Large intestine (tissue), 3 donors: ENCODE data around the gene GALNT5. TPM values are rescaled to one million over a fixed set of nuclear protein-coding genes. Genes with fewer than 3 reads are reported as not detected.

Experiments
- DNase-seq, 2 donors: peaks; one replicate each; pipeline versions ENCODE4 v3.0.0 to v3.0.0-alpha.2; 2013
- H3K27ac ChIP-seq: one replicate; pipeline ENCODE4 v1.5.1; 2013; ENCODE audit warnings: low read length
- H3K27me3 ChIP-seq: 2 replicates; pipeline ENCODE4 v1.6.1; 2013; ENCODE audit warnings: low read length; ENCODE audit not compliant: control insufficient read depth, insufficient read depth
- H3K36me3 ChIP-seq: 2 replicates; pipeline ENCODE4 v1.6.1; 2013; ENCODE audit warnings: low read length; ENCODE audit not compliant: control insufficient read depth, insufficient read depth
- H3K4me1 ChIP-seq: one replicate; pipeline ENCODE4 v1.6.1; 2013; ENCODE audit warnings: low read length; ENCODE audit not compliant: control insufficient read depth, insufficient read depth
- H3K4me3 ChIP-seq: one replicate; pipeline ENCODE4 v1.5.1; 2013; ENCODE audit warnings: low read length
- H3K9me3 ChIP-seq: one replicate; pipeline ENCODE4 v1.6.1; 2013; ENCODE audit warnings: mild to moderate bottlenecking, low read depth, low read length, moderate library complexity; ENCODE audit not compliant: control insufficient read depth
- WGBS: methylation state at CpG from one replicate; pipeline ENCODE4 v1.1.5; 2013; ENCODE audit warnings: low lambda C conversion rate; ENCODE audit not compliant: insufficient coverage; 5-methylcytosine and 5-hydroxymethylcytosine counted together
- polyA plus RNA-seq: library from polyadenylated mRNA; unstranded; fragments of 120-200 nt; gene quantifications from one replicate; pipeline ENCODE4 v1.2.1, GENCODE V29; 2013

GALNT5 gene
- polyA plus RNA-seq, 1 donor = 14.3 TPM

- H3K27me3 ChIP-seq = no peaks in the 10 kb centered on the region
- no peaks in the 10 kb centered on the region for H3K4me1 ChIP-seq
- no peaks in the 10 kb centered on the region for H3K9me3 ChIP-seq
- H3K36me3 ChIP-seq = no peaks in the 10 kb centered on the region
- no peak overlapping the region for H3K4me3 ChIP-seq
- WGBS = no CpG with 5 or more reads among the region's 6 CpGs
- no peak for DNase-seq
- H3K27ac ChIP-seq = no peak overlapping the region
Measured at GRCh38 chr2:157281316-157281715, 23.8 kb downstream of the GALNT5 start.

- Histone ChIP-seq H3K4me1 (no peaks in the 10 kb centered on the region), H3K4me3 (no peak overlapping the region), H3K36me3 (no peaks in the 10 kb centered on the region), H3K27me3 (no peaks in the 10 kb centered on the region), H3K9me3 (no peaks in the 10 kb centered on the region), H3K27ac (no peak overlapping the region)
- WGBS = 92% methylated on average over 2 of the region's 2 CpGs
- no peak for DNase-seq
Measured at GRCh38 chr2:157283468-157283867, 26.0 kb downstream of the GALNT5 start.

- Histone ChIP-seq H3K4me3 (no peak overlapping the region), H3K36me3 (no peaks in the 10 kb centered on the region), H3K27ac (no peak overlapping the region), H3K9me3 (no peaks in the 10 kb centered on the region), H3K27me3 (no peaks in the 10 kb centered on the region), H3K4me1 (no peaks in the 10 kb centered on the region)
- DNase-seq = no peak
- WGBS = no CpG with 5 or more reads among the region's 1 CpG
Measured at GRCh38 chr2:157287160-157287559, 29.7 kb downstream of the GALNT5 start.

- Histone ChIP-seq H3K9me3 (no peaks in the 10 kb centered on the region), H3K36me3 (no peaks in the 10 kb centered on the region), H3K27me3 (no peaks in the 10 kb centered on the region), H3K4me3 (no peak overlapping the region), H3K27ac (no peak overlapping the region), H3K4me1 (no peaks in the 10 kb centered on the region)
- WGBS = no CpG with 5 or more reads among the region's 2 CpGs
- DNase-seq = no peak
Measured at GRCh38 chr2:157290525-157290924, 33.0 kb downstream of the GALNT5 start.

- Histone ChIP-seq H3K27me3 (no peaks in the 10 kb centered on the region), H3K9me3 (no peaks in the 10 kb centered on the region), H3K4me1 (no peaks in the 10 kb centered on the region), H3K4me3 (no peak overlapping the region), H3K27ac (no peak overlapping the region), H3K36me3 (no peaks in the 10 kb centered on the region)
- WGBS = 71% methylated on average over 1 of the region's 1 CpG
- DNase-seq = peak in 1 of 2 donors; percentile 6
Measured at GRCh38 chr2:157291018-157291417, 33.5 kb downstream of the GALNT5 start.

GRCh38 chr2:157292853-157293252 lies 35.3 kb downstream of the GALNT5 start:
- DNase-seq = no peak
- Histone ChIP-seq H3K4me3 (no peak overlapping the region), H3K4me1 (no peaks in the 10 kb centered on the region), H3K27ac (no peak overlapping the region), H3K27me3 (no peaks in the 10 kb centered on the region), H3K36me3 (no peaks in the 10 kb centered on the region), H3K9me3 (no peaks in the 10 kb centered on the region)
- no CpG with 5 or more reads among the region's 5 CpGs for WGBS

GRCh38 chr2:157296490-157296889 lies 39.0 kb downstream of the GALNT5 start:
- DNase-seq = no peak
- Histone ChIP-seq H3K4me3 (no peak overlapping the region), H3K27ac (no peak overlapping the region), H3K36me3 (no peaks in the 10 kb centered on the region), H3K4me1 (no peaks in the 10 kb centered on the region), H3K9me3 (no peaks in the 10 kb centered on the region), H3K27me3 (no peaks in the 10 kb centered on the region)
- no CpG with 5 or more reads among the region's 1 CpG for WGBS

GRCh38 chr2:157296958-157297357 lies 39.5 kb downstream of the GALNT5 start:
- H3K27ac ChIP-seq = no peak overlapping the region
- WGBS = no CpG with 5 or more reads among the region's 4 CpGs

GRCh38 chr2:157301307-157301706 lies 43.8 kb downstream of the GALNT5 start:
- no peak overlapping the region for H3K4me3 ChIP-seq
- no peaks in the 10 kb centered on the region for H3K9me3 ChIP-seq
- no peaks in the 10 kb centered on the region for H3K36me3 ChIP-seq
- H3K27ac ChIP-seq = no peak overlapping the region
- H3K4me1 ChIP-seq = peaks cover 7% of the 10 kb centered on the region
- peak; percentile 29 to 61 for DNase-seq
- no peaks in the 10 kb centered on the region for H3K27me3 ChIP-seq
- no CpG with 5 or more reads among the region's 2 CpGs for WGBS

More at GRCh38 chr2:157296958-157297357, 39.5 kb downstream of the GALNT5 start:
- DNase-seq = no peak
- Histone ChIP-seq H3K9me3 (no peaks in the 10 kb centered on the region), H3K27me3 (no peaks in the 10 kb centered on the region), H3K4me1 (peaks cover 3% of the 10 kb centered on the region), H3K4me3 (no peak overlapping the region), H3K36me3 (no peaks in the 10 kb centered on the region)

- peak; percentile 25 to 46 for DNase-seq
- no peaks in the 10 kb centered on the region for H3K9me3 ChIP-seq
- 78% methylated on average over 3 of the region's 9 CpGs for WGBS
- H3K27me3 ChIP-seq = no peaks in the 10 kb centered on the region
- H3K4me3 ChIP-seq = no peak overlapping the region
- no peaks in the 10 kb centered on the region for H3K36me3 ChIP-seq
- H3K27ac ChIP-seq = no peak overlapping the region
- H3K4me1 ChIP-seq = peaks cover 7% of the 10 kb centered on the region
Measured at GRCh38 chr2:157302492-157303099, 45.1 kb downstream of the GALNT5 start.

- H3K36me3 ChIP-seq = no peaks in the 10 kb centered on the region
- peaks cover 7% of the 10 kb centered on the region for H3K4me1 ChIP-seq
- H3K4me3 ChIP-seq = no peak overlapping the region
- H3K27me3 ChIP-seq = no peaks in the 10 kb centered on the region
- WGBS = 100% methylated on average over 1 of the region's 2 CpGs
- H3K9me3 ChIP-seq = no peaks in the 10 kb centered on the region
- no peak overlapping the region for H3K27ac ChIP-seq
- no peak for DNase-seq
Measured at GRCh38 chr2:157303612-157304011, 46.1 kb downstream of the GALNT5 start.
